GM18519 (cell line): ENCODE results near the gene DPAGT1.
"Not testable (repeated sequence)": the region's sequence is repeated elsewhere in the genome, so short reads cannot be mapped to it uniquely, and the experiment has no call there.

Experiments
- ATAC-seq: cut with Tn5 transposase; IDR thresholded peaks from one replicate; pipeline ENCODE4 v1.9.1; 2021; ENCODE audit warnings: mild to moderate bottlenecking, moderate library complexity; ENCODE audit not compliant: unreplicated experiment, low FRiP score

The DPAGT1 gene

GRCh38 chr11:119101759-119102423, at the start of gene DPAGT1:
Gene DPAGT1, minus strand, starts transcription at chr11:119101853. Its CDS starts 198 bp downstream, at chr11:119101655.
- ATAC-seq, result peak; percentile 67

GRCh38 chr11:119149786-119150275, 48.2 kb upstream of the DPAGT1 start:
- ATAC-seq, result no peak

DNA sequence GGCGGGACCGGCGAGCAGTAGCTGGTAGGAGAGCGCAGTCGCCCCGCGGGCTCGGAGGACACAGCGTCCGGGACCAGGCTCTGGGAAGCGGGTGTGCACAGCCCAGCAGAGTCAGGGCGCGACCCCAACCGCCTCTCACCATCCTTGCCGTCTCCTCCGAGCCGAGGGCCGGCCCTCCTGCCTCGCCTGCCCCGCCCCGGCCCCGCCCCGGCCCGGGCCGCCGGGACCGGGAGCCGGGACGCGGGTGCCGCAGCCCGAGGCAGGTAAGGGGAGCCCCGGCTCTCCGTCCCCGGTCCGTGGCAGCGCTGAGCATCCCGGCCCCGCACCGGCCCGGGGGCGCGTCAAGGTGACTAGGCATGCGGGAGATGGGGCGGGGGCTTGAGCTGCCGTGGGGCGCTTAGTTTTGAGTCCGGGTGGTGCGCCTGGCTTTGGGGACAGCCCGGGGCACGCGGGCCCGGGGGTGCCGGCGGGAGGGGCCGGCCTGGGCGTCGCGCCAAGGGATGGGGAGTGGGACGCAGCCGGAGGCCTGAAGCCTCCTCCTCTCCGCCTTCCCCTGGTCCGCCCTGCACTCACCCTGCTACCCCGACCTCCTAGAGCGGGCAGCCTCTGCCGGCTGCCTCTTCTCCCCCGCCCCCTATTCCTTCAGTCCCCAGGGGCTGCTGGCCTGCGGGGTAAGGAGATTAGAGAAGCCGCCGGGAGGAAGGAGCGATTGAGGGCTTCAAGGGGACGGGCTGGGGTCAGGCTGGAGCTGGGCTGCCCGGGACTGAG, 47.5 kb upstream of the DPAGT1 start, which contains the start of gene ABCG4:
Gene ABCG4, plus strand, starts transcription at position 35 of the 768 bp plus-strand sequence. CDS start 914 bp downstream, outside the sequence.
- no peak for ATAC-seq

- no peak for ATAC-seq
These were observed 47.0 kb upstream of the DPAGT1 start for GRCh38 chr11:119148720-119149017.

- ATAC-seq, result no peak
These were observed 46.1 kb upstream of the DPAGT1 start for GRCh38 chr11:119147604-119148333.

DNA sequence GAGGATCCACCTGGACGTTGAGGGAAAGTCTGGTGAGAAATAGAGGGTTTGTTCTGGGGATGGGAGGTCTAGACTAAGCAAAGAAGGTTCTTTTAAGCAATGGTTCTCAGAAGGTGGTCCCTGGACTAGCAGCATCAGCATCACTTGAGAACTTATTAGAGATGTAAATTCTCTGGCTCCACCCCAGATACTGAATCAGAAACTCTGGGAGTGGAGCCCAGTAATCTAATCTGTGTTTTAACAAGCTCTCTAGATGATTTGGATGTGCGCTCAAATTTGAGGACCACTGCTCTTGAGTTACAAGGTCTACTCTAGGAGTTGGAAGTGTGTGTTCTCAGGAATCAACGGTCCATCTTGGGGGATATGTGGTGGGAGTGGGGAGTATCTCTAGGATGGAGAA, 43.9 kb upstream of the DPAGT1 start:
- no peak for ATAC-seq

GRCh38 chr11:119144825-119145486, 43.3 kb upstream of the DPAGT1 start:
- ATAC-seq, result no peak

GRCh38 chr11:119139276-119139675, 37.6 kb upstream of the DPAGT1 start:
- not testable (repeated sequence) for ATAC-seq

- no peak for ATAC-seq
These were observed 32.8 kb upstream of the DPAGT1 start for GRCh38 chr11:119134389-119134978.

- no peak for ATAC-seq
These were observed 29.0 kb upstream of the DPAGT1 start for GRCh38 chr11:119130662-119131061.

- ATAC-seq, result no peak
These were observed 25.1 kb upstream of the DPAGT1 start for GRCh38 chr11:119126675-119127268.

DNA sequence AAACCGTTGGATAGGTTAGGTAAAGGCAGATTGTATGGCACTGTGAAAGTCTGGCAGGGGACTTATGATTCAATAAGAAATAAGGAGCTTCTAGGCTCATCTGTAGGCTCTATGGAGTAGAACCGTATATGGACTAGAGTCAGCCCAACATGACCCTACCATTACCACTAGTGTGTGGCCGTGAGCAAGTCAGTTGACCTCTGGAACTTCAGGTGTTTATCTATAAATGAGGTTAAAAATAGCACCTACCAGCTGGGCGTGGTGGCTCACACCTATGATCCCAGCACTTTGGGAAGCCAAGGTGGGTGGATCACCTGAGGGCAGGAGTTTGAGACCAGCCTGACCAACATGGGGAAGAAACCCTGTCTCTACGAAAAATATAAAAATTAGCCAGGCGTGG, 24.2 kb upstream of the DPAGT1 start:
- no peak for ATAC-seq

DNA sequence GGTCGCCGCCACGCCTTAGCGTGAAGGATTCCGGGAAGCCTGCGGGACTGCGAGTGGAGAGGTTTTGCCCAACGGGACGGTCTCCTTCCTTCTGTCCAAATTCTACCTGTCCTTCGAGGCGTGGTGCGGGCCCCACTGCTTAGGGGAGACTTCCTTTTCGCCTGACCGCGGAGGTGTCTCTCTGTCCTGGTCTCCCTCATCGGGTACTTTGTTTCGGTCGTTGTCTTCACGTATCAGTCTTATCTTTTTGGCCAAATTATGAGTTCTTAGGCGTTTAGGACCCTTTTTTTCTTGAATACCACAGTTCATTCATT, 20.1 kb upstream of the DPAGT1 start:
- no peak for ATAC-seq

- peak; percentile 89 for ATAC-seq
These were observed 19.6 kb upstream of the DPAGT1 start, which contains the start of gene HINFP for GRCh38 chr11:119121008-119121810. Gene HINFP, plus strand, starts transcription at chr11:119121580. Its CDS starts 5,365 bp downstream, at chr11:119126945.

DNA sequence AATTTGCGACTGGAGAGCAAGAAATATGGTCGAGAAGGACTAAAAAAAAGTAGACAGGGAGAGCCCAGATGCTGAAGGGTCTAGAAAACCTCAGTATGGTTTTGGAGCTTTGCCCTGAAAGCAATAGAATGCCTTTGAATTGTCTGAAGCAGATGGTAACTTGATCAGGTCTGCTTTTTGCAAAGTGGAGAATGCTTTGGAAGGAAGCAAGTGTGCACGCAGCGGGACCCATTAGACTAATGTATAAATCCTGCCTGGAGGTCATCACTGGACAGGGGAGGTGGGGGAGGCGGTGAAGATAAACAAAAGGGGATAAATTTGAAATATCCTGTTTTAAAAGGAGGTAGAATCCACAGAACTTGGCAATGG, 19.0 kb upstream of the DPAGT1 start:
- ATAC-seq, result no peak

GRCh38 chr11:119118946-119119345, 17.3 kb upstream of the DPAGT1 start:
- no peak for ATAC-seq

DNA sequence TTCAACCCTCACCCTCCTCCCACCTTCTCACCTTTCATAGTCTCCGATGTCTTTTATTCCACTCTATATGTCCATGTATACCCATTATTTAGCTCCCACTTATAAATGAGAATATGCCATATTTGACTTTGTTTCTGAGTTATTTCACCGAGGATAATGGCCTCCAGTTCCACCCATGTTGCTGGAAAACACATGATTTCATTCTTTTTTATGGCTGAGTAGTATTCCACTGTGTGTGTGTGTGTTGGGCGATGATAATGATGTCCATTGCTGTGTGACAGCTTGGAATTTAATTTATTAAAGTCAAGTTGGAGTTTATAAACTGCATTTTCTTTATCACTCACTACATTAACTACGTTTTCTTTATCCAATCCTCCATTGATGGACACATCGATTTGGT, 16.6 kb upstream of the DPAGT1 start:
- no peak for ATAC-seq

GRCh38 chr11:119117004-119117706, 15.5 kb upstream of the DPAGT1 start:
- no peak for ATAC-seq

GRCh38 chr11:119116601-119117000, 14.9 kb upstream of the DPAGT1 start:
- ATAC-seq, result no peak
